Mucosa of rectum (tissue), 2 donors: Measurements from ENCODE around the gene EPB41L4A.

ENCODE experiments used
- H3K27ac ChIP-seq, 2 donors: one replicate each; pipeline ENCODE4 v1.7.0; 2013; ENCODE audit warnings: inconsistent platforms in 2 of 2, low read depth in 2 of 2, low read length in 2 of 2
- H3K27me3 ChIP-seq, 2 donors: one replicate each; pipeline ENCODE4 v1.7.0; 2013; ENCODE audit warnings: low read length in 2 of 2; ENCODE audit not compliant: control insufficient read depth in 2 of 2, insufficient read depth in 2 of 2
- H3K36me3 ChIP-seq, 2 donors: one replicate each; pipeline ENCODE4 v1.7.0; 2013; ENCODE audit warnings: low read length in 2 of 2; ENCODE audit not compliant: control insufficient read depth in 2 of 2, insufficient read depth in 2 of 2
- H3K4me1 ChIP-seq, 2 donors: one replicate each; pipeline ENCODE4 v1.7.0; 2013; ENCODE audit warnings: low read length in 2 of 2, mild to moderate bottlenecking in 1 of 2; ENCODE audit not compliant: control insufficient read depth in 2 of 2, insufficient read depth in 2 of 2
- H3K4me3 ChIP-seq, 2 donors: one replicate each; pipeline ENCODE4 v1.7.0; 2013; ENCODE audit warnings: low read length in 2 of 2
- H3K9ac ChIP-seq, 2 donors: one replicate each; pipeline ENCODE4 v1.7.0; 2013; ENCODE audit warnings: low read length in 2 of 2, low read depth in 1 of 2, mild to moderate bottlenecking in 1 of 2
- H3K9me3 ChIP-seq, 2 donors: one replicate each; pipeline ENCODE4 v1.7.0; 2013; ENCODE audit warnings: low read length in 2 of 2; ENCODE audit not compliant: control insufficient read depth in 2 of 2
- donor health status: healthy.
- donor health status: Normal muscosa, but diverticular disease.

The EPB41L4A gene

DNA sequence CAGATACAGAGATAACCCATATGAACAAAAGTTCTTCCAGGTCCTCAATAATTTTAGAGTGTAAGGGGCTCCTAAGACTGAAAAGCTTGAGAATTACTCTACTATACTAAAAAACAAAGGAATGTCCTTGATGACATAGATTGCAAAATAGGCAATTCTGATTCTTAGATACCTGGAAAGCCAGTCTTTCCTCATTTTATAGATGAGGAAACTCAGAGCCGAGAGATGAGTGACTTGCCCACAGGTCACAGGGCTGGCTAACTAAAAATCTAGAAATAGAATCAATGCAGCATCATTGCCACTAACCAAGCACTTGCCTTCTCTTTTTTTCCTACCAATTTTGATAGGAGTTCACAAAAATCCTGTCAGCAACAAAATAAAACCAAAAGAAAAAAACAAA is 101.2 kb downstream of the EPB41L4A start:
- no peak overlapping the region for H3K4me3 ChIP-seq
- H3K27me3 ChIP-seq = no peaks in the 10 kb centered on the region
- H3K9me3 ChIP-seq = no peaks in the 10 kb centered on the region
- no peak overlapping the region for H3K9ac ChIP-seq
- H3K27ac ChIP-seq = no peak overlapping the region
- no peaks in the 10 kb centered on the region for H3K4me1 ChIP-seq
- H3K36me3 ChIP-seq = no peaks in the 10 kb centered on the region

DNA sequence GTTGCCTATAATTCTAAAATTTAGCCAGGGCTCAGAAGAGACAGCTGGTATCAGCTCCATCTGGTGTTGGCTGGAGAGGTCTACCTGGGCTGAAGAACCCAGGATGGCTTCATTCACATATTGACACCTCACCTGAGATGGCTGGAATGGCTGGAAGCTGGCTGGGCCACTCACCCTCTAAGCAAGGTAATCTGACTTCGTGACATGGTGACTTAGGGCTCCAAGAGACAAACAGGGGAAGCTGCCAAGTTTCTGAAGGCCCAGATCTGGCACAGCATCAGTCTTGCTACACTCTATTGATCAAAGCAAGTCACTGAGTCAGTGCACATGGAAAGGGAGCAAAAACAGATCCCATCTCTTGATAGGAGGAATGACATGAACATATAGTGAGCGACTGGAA is 102.3 kb downstream of the EPB41L4A start:
- Histone ChIP-seq H3K4me1 (no peaks in the 10 kb centered on the region), H3K9ac (no peak overlapping the region), H3K27me3 (no peaks in the 10 kb centered on the region), H3K36me3 (no peaks in the 10 kb centered on the region), H3K27ac (no peak overlapping the region), H3K9me3 (no peaks in the 10 kb centered on the region), H3K4me3 (no peak overlapping the region)

DNA sequence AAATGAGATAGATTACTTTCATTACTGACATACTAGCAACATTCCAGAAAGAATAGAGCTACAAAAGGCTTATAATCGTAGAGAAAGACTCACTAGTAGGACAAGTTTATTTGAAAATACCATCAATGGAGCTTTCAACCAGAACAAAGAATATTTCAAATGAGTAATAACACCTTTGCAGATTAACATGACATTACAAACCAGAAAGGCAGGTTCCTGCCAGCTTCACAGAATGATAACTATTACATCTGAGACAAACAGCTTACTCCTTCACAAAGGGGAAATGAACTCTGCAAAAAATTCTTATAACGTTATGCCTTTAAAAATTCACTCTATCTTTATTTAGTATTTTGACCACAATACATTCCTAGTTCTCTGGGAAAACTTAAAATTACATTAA is 103.1 kb downstream of the EPB41L4A start:
- Histone ChIP-seq H3K4me1 (no peaks in the 10 kb centered on the region), H3K4me3 (no peak overlapping the region), H3K27me3 (no peaks in the 10 kb centered on the region), H3K9me3 (no peaks in the 10 kb centered on the region), H3K9ac (no peak overlapping the region), H3K27ac (no peak overlapping the region), H3K36me3 (no peaks in the 10 kb centered on the region)

DNA sequence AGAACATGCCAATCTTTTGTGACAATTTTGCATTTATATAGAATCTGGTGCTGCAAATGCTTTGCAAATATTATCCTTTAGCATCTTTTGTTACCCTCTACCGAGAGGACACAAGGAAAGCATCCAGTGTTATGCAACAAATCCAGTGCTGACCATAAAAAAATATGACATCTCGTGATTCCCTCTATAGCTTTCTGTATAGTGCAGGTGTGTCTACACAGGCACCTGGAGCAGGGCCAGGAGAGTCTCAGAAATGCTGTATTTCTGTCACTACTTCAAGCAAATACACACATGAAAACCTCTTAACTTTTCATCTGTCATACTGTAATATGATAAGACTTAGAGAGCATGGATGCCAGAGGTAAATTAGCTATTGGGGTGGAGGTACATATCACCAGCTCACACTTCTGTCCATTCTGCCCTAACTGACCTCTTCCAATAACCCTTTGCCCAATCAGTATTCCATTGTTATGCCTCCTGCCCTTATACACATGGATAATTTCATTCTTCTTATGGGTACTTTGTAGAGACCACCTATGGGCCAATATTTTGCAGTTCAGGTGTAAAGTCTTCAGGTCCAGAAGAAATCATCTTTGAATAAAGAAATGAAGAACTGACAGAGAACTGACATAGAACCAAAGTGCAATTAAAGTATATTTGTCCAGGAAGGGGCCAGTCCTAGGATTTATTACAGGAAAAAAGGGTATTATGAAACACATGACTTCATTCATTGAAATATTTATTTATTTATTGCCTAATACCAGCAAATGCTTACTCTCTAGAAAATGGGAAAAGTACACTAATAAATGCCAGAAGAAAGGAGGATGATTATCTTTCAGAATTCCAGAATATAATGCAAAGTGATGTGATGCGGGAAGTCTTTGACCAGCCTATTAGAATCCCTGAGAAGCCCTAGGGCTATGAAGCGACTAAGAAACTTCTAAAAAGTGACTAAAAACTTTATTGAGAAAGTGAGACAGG is 106.5 kb downstream of the EPB41L4A start:
- Histone ChIP-seq H3K27me3 (no peaks in the 10 kb centered on the region), H3K36me3 (no peaks in the 10 kb centered on the region), H3K9me3 (no peaks in the 10 kb centered on the region), H3K4me1 (no peaks in the 10 kb centered on the region), H3K9ac (no peak overlapping the region), H3K4me3 (no peak overlapping the region), H3K27ac (no peak overlapping the region)

DNA sequence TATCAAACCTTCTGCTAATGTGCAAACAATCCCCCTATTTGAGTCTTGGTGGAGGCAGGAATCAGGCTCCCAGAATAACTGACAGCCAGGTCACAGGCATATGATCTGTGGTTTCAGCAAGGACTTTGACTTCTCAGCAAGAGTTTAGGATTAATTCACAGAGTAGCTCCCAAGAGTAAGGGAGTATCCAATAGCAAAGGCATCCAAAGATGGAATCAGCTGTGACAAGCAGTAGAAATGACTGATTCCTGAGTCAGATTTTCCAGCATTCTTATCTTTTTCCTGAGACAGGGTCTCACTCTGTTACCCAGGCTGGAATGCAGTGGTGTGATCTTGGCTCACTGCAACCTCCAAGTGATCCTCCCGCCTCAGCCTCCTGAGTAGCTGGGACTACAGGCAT is 108.3 kb downstream of the EPB41L4A start:
- no peaks in the 10 kb centered on the region for H3K9me3 ChIP-seq
- no peak overlapping the region for H3K4me3 ChIP-seq
- no peaks in the 10 kb centered on the region for H3K36me3 ChIP-seq
- no peak overlapping the region for H3K9ac ChIP-seq
- H3K27ac ChIP-seq = no peak overlapping the region
- H3K27me3 ChIP-seq = no peaks in the 10 kb centered on the region
- no peaks in the 10 kb centered on the region for H3K4me1 ChIP-seq

DNA sequence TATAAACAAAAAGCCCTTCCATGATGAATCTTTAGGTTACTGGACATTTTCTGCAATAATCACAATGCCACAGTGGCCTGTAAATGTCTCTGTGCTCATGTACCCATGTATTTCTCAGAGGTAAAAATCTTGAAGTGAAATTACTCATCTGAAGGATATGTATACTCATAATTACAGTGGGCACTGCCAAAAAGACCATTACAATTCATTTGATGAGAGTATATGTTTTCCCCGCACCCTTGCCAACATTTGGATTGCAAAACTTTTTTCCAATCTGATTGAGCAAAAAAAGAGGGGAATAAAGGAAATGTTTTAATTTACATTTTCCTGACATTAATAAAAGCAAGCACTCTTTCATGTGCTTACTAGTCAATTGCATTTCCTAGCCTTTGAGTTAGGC is 110.5 kb downstream of the EPB41L4A start:
- no peak overlapping the region for H3K9ac ChIP-seq
- no peaks in the 10 kb centered on the region for H3K9me3 ChIP-seq
- no peaks in the 10 kb centered on the region for H3K4me1 ChIP-seq
- no peaks in the 10 kb centered on the region for H3K36me3 ChIP-seq
- no peak overlapping the region for H3K4me3 ChIP-seq
- H3K27ac ChIP-seq = no peak overlapping the region
- no peaks in the 10 kb centered on the region for H3K27me3 ChIP-seq

DNA sequence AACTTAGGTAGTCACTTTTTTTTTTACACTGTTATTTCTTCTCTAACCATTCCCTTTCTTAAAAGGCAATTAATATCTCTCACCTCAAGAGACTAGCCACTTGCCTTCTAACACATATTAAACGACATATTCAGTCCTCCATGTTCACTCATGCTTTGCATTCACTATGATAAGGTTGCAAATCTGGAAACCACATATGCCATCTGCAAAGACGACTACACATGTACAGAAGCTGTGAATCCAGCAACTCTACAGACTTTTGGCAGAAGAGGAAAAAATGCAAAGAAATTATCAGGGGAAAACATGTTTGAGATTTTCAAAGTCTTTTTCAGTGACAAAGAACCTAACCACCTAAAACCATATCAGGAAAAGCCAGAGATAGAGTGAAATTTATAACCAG is 112.1 kb downstream of the EPB41L4A start:
- Histone ChIP-seq H3K27ac (no peak overlapping the region), H3K4me3 (no peak overlapping the region), H3K36me3 (no peaks in the 10 kb centered on the region), H3K4me1 (no peaks in the 10 kb centered on the region), H3K9me3 (no peaks in the 10 kb centered on the region), H3K9ac (no peak overlapping the region), H3K27me3 (no peaks in the 10 kb centered on the region)

DNA sequence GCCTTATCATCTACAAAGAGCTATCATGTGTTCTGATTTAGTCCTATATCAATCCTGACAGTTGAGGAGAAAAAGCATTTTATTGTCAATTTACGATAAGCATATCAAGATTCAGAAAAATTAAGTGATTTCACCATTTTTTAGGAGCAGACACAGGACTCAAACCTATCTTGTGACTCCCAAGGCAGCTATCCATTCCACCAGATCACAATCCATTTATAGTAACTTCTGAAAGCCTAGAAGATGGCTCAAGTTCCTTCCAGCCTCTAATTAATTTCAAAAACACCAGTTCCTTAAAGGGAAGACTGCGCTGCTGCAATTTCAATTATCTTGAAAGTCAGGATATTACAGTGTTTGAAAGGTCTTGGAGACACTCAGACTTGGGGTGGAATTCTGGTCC is 114.3 kb downstream of the EPB41L4A start:
- Histone ChIP-seq H3K9ac (no peak overlapping the region), H3K4me1 (no peaks in the 10 kb centered on the region), H3K9me3 (no peaks in the 10 kb centered on the region), H3K27ac (no peak overlapping the region), H3K4me3 (no peak overlapping the region), H3K27me3 (no peaks in the 10 kb centered on the region), H3K36me3 (peaks cover 0 to 3% of the 10 kb centered on the region in 2 donors)

DNA sequence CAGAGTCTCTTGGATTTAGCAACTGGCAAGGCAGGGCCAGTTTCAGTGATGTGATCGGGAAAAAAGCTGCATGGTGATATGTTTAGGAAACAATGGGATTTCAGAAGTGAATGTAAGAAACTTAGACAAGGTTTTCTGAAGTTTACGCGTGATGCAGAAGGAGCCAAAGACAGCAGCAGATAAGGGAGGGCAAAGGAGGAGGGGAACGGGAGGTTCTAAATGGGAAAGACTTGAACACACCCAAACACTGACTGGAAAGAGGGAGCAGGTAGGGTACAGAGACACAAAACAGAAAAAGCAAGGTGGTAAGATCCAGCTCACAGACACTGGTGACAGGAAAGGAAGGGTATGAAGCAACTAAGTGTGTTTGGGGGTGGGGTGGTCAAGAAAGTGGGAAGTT is 115.4 kb downstream of the EPB41L4A start:
- Histone ChIP-seq H3K9me3 (no peaks in the 10 kb centered on the region), H3K27ac (no peak overlapping the region), H3K36me3 (peaks cover 0 to 3% of the 10 kb centered on the region in 2 donors), H3K27me3 (no peaks in the 10 kb centered on the region), H3K4me3 (no peak overlapping the region), H3K4me1 (no peaks in the 10 kb centered on the region), H3K9ac (no peak overlapping the region)

DNA sequence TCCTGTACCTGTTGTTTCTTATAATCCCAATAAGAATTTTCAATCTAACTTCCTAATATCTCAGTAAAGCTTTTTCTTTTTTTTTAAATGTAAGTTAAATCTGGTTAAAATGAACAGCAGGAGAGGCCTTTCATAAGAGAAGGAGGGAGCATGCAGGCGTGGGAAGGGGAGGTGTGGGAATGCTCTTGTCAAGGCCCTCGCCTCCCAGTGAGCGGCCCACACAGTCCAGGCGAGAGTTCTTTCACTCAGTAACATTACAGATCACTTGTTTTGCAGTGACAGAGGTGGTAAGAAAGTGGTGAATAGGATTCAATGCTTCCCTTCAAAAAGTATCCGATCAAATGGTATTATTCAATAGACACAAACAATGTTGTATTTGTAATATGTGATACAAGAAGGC is 125.0 kb downstream of the EPB41L4A start:
- no peak overlapping the region for H3K9ac ChIP-seq
- no peaks in the 10 kb centered on the region for H3K9me3 ChIP-seq
- H3K27me3 ChIP-seq = no peaks in the 10 kb centered on the region
- H3K4me3 ChIP-seq = no peak overlapping the region
- H3K27ac ChIP-seq = no peak overlapping the region
- H3K36me3 ChIP-seq = no peaks in the 10 kb centered on the region
- H3K4me1 ChIP-seq = no peaks in the 10 kb centered on the region
